ENCODE measurements around the gene BCL2L12. TPM values are rescaled to one million over a fixed set of nuclear protein-coding genes. Genes with fewer than 3 reads are reported as not detected.

The BCL2L12 gene
- total RNA-seq, 1 experiment from 2014 or later = 145 TPM

GRCh38 chr19:49637821-49638738 is 27.7 kb upstream of the BCL2L12 start:
- peak overlapping the region; percentile 34 to 83 for H3K4me3 Mint-ChIP-seq
- peaks cover 25% of the 10 kb centered on the region for H3K27me3 Mint-ChIP-seq (ENCODE audit: low read depth)
- no peak overlapping the region for H2BK20ac ChIP-seq (ENCODE audit: low read depth, low read length, poor library complexity, severe bottlenecking)
- no peak overlapping the region for H4K91ac ChIP-seq (ENCODE audit: insufficient read length, low read depth, low read length)
- peaks cover 5% of the 10 kb centered on the region for H3K79me1 ChIP-seq (ENCODE audit: insufficient read depth, low read depth, low read length, poor library complexity, severe bottlenecking)
- TF ChIP-seq CTCF (conservative IDR thresholded peaks at IDR 0.05) = no peak
- no peaks in the 10 kb centered on the region for H3K36me3 Mint-ChIP-seq (ENCODE audit: insufficient read depth in 1 of 3, low read depth in 3 of 3)
- no peak overlapping the region for H3K18ac ChIP-seq (ENCODE audit: insufficient read length, low read depth, low read length)
- no peak overlapping the region for H2BK15ac ChIP-seq (ENCODE audit: low read depth, low read length)
- no peak overlapping the region for H3K56ac ChIP-seq (ENCODE audit: insufficient read length, low read depth, low read length)
- H3K4me2 ChIP-seq (ENCODE audit: insufficient read depth, insufficient read length, low read length) = peak overlapping the region; percentile 61
- no peak overlapping the region for H4K5ac ChIP-seq (ENCODE audit: insufficient read length, low read depth, low read length)
- H3K9me3 Mint-ChIP-seq = no peaks in the 10 kb centered on the region; a peak in 1 of 5 replicates
- no peak overlapping the region for H2BK120ac ChIP-seq (ENCODE audit: low read depth, low read length, poor library complexity, severe bottlenecking)
- H3K14ac ChIP-seq (ENCODE audit: insufficient read depth, low read length) = no peak overlapping the region
- H3K4me1 Mint-ChIP-seq = peaks cover 48 to 61% of the 10 kb centered on the region in 2 experiments
- H4K8ac ChIP-seq (replicated peaks; ENCODE audit: insufficient read length, low read depth, low read length) = no peak overlapping the region
- H3K27me3 ChIP-seq (ENCODE audit: insufficient read depth, low read length) = no peaks in the 10 kb centered on the region
- H3K9me3 ChIP-seq (ENCODE audit: control insufficient read depth, low read depth, low read length) = no peaks in the 10 kb centered on the region
- no peak overlapping the region for H2BK5ac ChIP-seq (ENCODE audit: insufficient read length, low read length)
- peaks cover 18% of the 10 kb centered on the region for H3K23me2 ChIP-seq (ENCODE audit: insufficient read length, low read depth, low read length, poor library complexity, severe bottlenecking)
- no CpG with 5 or more reads among the region's 19 CpGs for WGBS (ENCODE audit: extremely low coverage, insufficient read length, low lambda C conversion rate)
- peaks cover 2% of the 10 kb centered on the region for H3K79me2 ChIP-seq (ENCODE audit: insufficient read depth, low read length)
- no peak overlapping the region for H3K23ac ChIP-seq (ENCODE audit: insufficient read length, low read depth, low read length)
- no peaks in the 10 kb centered on the region for H4K20me1 ChIP-seq (ENCODE audit: control insufficient read depth, insufficient read depth, insufficient read length)
- H3K27ac ChIP-seq (ENCODE audit: insufficient read length, low read depth, low read length) = no peak overlapping the region
- H3T11ph ChIP-seq (ENCODE audit: low read length) = no peak overlapping the region
- H2AFZ ChIP-seq (ENCODE audit: low read length) = no peak overlapping the region
- no peak overlapping the region for H3K4ac ChIP-seq (ENCODE audit: low read depth, low read length)
- no peak overlapping the region for H2BK12ac ChIP-seq (ENCODE audit: insufficient read length, low read depth, low read length)
- peak overlapping the region; percentile 47 for H3K9ac ChIP-seq (ENCODE audit: extremely low read depth, insufficient read length, low read length)
- H3K4me1 ChIP-seq (ENCODE audit: insufficient read depth, low read length) = no peaks in the 10 kb centered on the region; the same call in 1 of the 2 replicates
- DNase-seq = peak; percentile 86
- no peak overlapping the region for H2AK5ac ChIP-seq (ENCODE audit: insufficient read length, low read length)
- peak overlapping the region in 2 of 3 experiments; percentile 77 to 81; a peak in 4 of 7 replicates for H3K27ac Mint-ChIP-seq
